Activated CD4-positive, alpha-beta T cell treated with anti-CD3 and anti-CD28 coated beads, Interleukin-2, Interleukin-6, amounts not matched to agents 100 ng/mL and 50 ng/mL, durations not matched to agents 16 hours and 8 hours (primary cell): ENCODE results near the gene NME7.
"Not testable (repeated sequence)": the region's sequence is repeated elsewhere in the genome, so short reads cannot be mapped to it uniquely, and the experiment has no call there.

Experiments
- DNase-seq: peaks from one replicate; pipeline ENCODE4 v3.0.0-alpha.2; 2020

Gene NME7

DNA sequence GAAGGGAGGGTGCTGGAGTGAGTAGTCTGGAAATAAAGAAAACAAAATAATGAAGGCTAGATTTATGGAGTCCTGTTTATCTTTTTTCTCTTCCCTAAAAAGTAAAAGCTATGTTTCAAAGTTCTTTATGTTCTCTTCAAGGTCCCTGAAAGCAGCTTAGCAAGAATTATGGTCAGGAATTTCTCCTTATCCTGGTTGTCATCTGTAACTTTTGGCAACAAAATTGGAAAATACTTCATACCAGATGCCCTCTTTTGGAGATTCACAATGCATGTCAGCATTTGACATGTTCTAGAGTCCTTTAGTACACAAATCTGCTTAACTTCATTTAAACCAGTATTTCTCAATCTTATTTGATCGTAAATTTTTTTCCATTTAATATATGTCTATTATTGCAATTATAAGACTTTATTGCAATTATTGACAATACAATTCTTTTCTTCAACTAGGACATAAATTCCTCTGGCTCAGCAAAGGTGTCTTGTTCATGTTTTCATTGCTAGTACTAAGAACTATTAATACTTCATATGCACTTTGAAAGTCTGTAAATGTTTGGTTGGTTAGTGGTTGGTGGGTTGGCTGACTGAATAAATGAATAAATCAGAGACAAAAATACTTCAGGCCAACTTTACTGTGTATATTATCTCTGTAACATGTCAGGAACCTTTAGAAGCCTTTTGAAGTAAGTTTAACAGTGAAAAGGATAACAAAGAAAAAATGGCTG lies 159.6 kb downstream of the NME7 start:
- DNase-seq: no peak

DNA sequence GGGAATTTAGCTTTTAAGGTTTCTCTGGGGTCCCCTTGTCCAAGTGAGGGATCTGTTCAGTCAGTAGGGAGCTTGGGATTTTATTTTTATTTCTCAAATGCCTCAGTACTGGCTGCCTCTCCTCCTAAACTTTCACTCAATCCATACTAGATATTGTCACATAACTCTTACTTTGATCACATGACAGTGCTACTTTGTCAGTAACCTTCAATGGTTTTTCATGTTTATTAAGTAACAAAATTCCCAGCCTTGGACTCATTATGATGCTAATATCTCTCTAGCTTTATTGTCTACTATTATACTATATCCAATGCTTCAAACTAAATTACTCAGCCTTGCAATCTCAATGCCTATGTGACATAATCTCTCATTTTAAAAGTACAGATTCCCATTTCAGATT lies 163.4 kb downstream of the NME7 start:
- no peak for DNase-seq

DNA sequence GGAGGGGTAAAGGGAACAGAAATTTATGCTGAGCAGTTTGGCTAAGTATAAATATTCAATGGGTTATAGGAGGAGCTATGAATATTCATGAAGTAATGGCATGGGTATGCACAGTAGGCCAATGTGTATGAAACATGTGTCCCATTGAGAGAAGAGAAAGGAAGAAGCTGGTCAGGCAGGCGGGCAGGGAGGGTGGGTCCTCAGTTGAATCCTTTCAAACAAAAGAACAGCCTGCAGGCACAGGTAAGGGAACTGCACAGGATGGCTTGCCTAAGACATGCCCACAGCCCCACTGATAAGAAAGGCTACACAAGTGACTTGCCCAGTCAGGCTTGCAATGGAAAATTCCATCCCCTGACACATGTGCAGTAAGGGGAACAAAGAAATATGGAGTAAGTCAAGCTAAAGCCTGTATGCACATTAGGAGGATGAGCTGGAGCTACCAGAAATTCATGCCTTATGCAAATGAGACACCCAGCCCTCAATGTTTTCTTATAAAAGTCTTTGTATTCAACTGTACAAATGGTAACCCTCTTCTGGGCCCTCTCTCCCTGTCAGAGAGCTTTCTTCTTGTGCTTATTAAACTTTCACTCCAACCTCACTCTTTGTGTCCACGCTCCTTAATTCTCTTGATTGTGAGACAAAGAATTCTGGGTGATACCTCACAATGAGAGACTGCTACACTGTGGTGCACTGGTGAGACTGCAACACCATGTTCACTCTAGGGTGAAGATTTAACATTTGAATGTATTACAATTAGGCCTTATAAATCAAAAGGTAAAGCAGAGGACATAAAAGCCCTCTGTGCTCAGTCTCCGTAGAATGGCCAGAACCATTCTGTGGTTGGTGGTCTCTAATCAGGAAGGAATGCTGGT lies 164.6 kb downstream of the NME7 start:
- DNase-seq: no peak

- no peak for DNase-seq
These were observed 166.4 kb downstream of the NME7 start for GRCh38 chr1:169201084-169201619.

GRCh38 chr1:169200319-169200718 lies 167.3 kb downstream of the NME7 start:
- no peak for DNase-seq

DNA sequence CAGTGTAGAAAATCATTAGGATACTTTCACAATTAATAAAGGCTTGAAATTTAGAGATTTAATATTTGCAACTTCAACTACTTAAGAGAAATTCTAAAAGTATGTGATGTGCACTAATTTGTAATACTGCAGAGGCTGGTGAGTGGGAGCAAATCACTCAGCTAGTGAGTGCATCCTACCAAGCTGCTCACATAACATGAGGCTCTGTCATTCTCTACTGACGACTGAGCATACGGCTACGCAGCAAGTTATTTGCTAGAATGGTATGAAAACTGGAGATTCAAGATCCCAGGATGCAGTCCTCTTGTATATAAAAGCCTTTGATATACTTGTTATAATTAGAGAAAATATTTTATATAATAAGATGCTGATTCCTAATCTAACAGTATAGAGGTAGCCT lies 171.0 kb downstream of the NME7 start:
- no peak for DNase-seq

GRCh38 chr1:169196161-169196560 lies 171.4 kb downstream of the NME7 start:
- no peak for DNase-seq

GRCh38 chr1:169193191-169193850 lies 174.3 kb downstream of the NME7 start:
- DNase-seq: no peak

GRCh38 chr1:169186106-169186505 lies 181.5 kb downstream of the NME7 start:
- no peak for DNase-seq

DNA sequence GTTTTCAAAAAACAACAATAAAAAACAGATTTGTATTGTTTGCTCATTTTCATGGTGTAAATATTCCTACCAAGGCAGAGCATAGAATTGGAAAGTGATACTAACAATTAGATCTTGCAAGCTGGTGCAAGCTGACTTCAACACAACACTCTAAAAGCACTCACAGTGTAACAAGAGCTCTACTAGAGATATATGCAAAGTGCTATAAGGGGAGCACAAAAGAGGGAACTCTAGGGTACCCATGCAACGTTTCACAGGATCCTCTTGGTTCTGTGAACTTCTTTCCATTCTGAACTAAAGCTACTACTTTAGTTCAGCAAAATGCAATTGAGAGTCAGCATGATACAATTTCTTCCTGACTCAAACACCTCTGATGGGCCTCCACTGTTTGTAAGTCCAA lies 182.8 kb downstream of the NME7 start:
- DNase-seq: no peak

DNA sequence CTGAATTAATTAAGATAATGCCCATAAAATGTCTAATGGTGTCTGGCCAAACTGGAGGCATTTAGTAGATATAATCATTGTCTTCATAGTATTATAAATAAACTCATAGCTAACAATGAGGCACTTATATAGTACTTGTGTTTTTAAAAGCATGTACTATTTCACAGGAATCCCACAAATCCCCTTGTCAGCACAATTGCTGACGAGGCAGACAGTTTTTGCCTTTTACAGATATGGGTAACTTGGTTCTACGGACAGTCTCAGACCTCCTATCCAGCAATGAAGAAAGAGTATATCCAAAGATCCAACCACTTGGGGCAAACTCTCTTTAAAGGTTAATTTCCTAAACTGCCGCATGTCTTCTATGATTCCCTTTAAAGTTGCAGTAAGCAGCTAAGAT lies 187.4 kb downstream of the NME7 start:
- DNase-seq: no peak

GRCh38 chr1:169179431-169179830 lies 188.2 kb downstream of the NME7 start:
- DNase-seq: not testable (repeated sequence)

GRCh38 chr1:169175461-169175860 lies 192.1 kb downstream of the NME7 start:
- DNase-seq: no peak

DNA sequence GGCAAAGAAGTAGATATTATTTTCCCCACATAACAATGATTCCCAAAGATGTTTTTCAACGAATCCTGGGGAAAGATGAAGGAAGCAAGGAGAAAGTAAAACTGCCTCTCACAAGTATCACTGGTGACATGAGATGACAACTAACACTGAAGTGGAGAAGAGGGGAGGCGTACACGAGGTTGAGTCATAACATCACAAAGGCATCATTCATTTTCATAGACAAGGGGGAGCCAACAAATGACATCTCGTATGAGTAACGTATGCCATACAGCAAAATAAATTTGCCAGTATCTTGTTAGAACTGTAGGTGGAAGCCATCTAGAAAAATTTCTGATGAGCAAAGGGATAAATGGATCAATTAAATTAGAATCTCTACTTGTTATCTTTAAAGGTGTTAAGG lies 204.5 kb downstream of the NME7 start:
- peak; percentile 71 for DNase-seq

DNA sequence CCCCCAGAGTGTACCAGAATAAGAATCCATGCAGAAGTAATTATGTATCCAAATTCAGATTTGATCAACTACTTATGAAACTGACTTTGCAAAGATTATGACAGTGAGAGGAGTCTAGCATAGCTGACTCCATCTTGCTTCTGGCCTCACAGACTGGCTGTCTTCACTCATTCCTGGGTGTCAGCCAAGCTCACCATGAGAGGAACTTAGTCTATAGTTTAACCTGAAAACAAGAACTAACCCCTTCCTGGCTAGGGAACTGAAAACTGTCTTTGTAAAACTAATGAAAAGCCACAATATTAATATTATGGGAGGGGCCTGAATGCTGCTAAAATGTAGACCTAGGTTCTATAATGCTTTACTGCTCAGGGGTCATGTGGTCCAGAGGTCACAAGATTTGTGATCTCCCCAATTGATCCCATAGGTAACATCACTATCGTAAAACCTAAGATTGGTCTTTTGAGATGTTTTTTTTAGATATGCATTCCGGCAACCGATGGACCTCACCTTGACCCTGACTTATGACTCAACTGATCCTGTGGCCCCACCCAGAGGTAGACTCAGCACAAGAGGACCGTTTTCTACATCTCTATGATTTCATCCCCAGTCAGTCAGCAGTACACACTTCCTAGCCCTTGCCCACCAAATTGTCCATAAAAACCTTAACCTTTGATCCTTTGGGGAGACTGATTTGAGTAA lies 206.0 kb downstream of the NME7 start:
- no peak for DNase-seq

- no peak for DNase-seq
These were observed 206.6 kb downstream of the NME7 start for GRCh38 chr1:169160845-169161495.

- no peak for DNase-seq
These were observed 211.0 kb downstream of the NME7 start for GRCh38 chr1:169156580-169156979.

DNA sequence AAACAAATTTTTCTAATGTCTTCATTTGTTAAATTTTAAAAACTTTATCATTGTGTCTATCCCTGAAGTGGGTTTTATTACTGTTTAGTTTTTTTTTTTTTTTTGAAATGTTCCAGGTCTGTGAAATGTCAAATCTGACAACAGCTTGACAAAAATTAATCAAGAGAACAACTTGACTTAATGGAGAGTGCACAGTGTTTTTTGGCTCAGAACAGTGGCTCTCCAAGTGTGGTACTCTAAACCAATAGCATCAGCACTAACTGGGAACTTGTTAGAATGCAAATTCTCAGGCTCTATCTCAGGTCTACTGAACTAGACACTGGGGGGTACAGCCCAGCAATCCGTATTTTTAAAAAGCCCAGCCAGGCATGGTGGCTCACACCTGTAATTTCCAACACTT lies 211.9 kb downstream of the NME7 start:
- DNase-seq: no peak

- no peak for DNase-seq
These were observed 216.2 kb downstream of the NME7 start for GRCh38 chr1:169151338-169151837.

DNA sequence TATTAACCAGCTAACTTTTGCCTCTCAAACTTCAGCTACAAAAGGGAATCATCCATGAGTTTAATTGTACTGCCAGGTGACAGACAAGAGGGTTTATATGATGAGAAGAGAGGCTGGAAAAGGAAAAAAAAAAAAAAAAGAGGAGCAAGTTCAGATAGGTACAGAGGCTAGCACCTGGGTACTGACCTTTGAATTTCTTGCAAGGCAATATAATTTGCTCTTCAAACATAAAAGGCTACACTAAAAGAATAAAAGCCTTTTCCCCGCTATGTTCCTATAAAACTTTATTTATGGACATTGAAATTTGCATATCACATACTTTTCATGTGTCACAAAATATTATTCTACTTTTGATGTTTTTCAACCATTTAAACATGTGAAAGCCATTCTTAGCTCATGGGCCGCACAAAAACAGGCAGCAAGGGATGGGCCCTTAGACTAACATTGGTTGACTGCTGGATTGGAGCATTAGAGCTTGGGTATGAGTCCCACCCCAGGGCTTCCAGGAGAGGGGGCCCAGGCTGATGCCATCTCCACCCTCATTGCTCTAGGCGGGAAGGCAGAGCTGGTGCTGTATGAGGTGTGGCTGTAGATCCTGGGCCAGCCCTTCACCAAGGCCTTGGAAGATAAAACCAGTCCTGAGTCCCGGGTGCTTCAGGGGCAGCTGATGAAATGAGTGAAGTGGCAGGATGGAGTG lies 216.8 kb downstream of the NME7 start:
- DNase-seq: no peak

DNA sequence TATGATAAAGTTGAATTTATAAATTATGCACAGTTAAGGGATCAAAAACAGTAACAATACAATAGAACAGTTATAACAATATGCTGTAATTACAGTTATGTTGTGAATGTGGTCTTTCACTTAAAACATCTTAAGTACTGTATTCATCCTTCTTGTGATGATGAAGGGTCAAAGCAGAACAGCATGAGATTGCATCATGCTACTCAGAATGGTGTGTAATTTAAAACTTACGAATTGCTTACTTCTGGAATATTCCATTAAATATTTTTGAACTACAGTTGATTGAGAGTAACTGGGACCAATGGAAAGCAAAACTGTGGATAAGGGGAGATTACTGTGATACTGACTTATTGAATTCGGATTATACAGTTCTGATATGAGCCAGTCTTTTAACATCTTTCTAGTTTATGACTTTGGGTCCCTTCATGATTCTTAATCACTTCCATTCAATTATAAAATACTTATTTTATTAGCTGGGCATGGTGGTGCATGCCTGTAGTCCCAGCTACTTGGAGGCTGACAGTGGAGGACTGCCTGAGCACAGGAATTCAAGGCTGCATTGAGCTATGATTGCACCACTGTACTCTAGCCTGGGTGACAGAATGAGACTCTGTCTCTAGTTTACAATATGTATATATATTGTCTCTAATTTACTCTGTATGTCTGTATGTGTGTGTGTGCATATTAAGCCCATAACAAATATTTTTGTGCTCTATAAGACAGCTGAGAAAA lies 217.9 kb downstream of the NME7 start:
- no peak for DNase-seq
